ENCODE results near the gene PHEX. TPM values are rescaled to one million over a fixed set of nuclear protein-coding genes. Genes with fewer than 3 reads are reported as not detected.

Gene PHEX
- total RNA-seq, 1 experiment from 2014 or later, result 0.27 TPM

DNA sequence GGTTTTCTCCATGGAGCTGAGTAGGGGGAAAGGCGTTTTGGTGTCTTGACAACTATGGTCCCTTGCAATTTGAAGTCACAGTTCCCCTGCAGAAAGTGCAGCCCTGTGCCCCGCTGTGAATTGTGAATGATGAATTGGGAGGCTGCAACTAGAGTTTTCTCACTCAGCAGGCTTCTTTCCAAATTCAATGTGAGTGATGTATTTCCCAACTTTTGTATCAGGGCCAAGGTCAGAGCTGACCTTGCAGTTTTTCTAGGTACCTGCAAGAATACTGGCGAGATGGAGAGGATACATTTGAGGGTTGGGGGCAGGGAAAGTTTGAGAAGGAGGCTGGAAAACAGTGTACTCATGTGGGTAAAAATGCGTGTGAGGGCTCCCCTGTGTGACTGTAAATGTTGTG lies 11.7 kb downstream of the PHEX start:
- RAD21 ChIA-PET (ENCODE audit: low non-redundant PET in 1 of 2, low total read pairs in 2 of 2, uncharacterized antibody in 2 of 2, unreplicated experiment in 2 of 2), result no interaction called here
- intact Hi-C loops (cut with micrococcal nuclease), result no loop called here
- Histone ChIP-seq H3K4me1 (ENCODE audit: control insufficient read depth in 1 of 2, insufficient read depth in 2 of 2, low read length in 2 of 2) (no peaks in the 10 kb centered on the region), H3K4me3 (replicated peaks in 1 of 2; ENCODE audit: low read depth in 1 of 2, low read length in 2 of 2) (no peak overlapping the region), H3K36me3 (ENCODE audit: control insufficient read depth in 1 of 2, insufficient read depth in 2 of 2, low read length in 2 of 2) (no peaks in the 10 kb centered on the region), H3K79me2 (ENCODE audit: insufficient read depth, low read length) (no peaks in the 10 kb centered on the region), H4K20me1 (ENCODE audit: insufficient read depth) (no peaks in the 10 kb centered on the region), H3K27me3 (ENCODE audit: insufficient read depth, low read length) (no peaks in the 10 kb centered on the region), H3K4me2 (ENCODE audit: low read length) (no peak overlapping the region), H3K27ac (ENCODE audit: low read depth, low read length) (no peak overlapping the region), H2AFZ (ENCODE audit: low read depth, low read length, poor library complexity, severe bottlenecking) (no peak overlapping the region), H3K9me3 (ENCODE audit: control insufficient read depth in 1 of 2, insufficient read depth in 1 of 2, low read depth in 1 of 2, low read length in 2 of 2) (no peaks in the 10 kb centered on the region), H3K9ac (ENCODE audit: low read length) (no peak overlapping the region), H3K9me2 (ENCODE audit: insufficient read depth) (no peaks in the 10 kb centered on the region)
- CTCF ChIA-PET, result no interaction called here
- POLR2A ChIA-PET, result no interaction called here
- no TSS peak for BruUV-seq (replicated peaks)
- ATAC-seq (no peak), DNase-seq (ENCODE audit: low read depth, low spot score) (no peak)
- TF ChIP-seq CTCF (IDR thresholded peaks at IDR 0.05 in 2 of 3, conservative IDR thresholded peaks at IDR 0.05 in 1 of 3; ENCODE audit: borderline replicate concordance in 1 of 3, insufficient read depth in 1 of 3, low read depth in 2 of 3, low read length in 2 of 3), result no peak
- TF ChIP-seq, protein P1, sequence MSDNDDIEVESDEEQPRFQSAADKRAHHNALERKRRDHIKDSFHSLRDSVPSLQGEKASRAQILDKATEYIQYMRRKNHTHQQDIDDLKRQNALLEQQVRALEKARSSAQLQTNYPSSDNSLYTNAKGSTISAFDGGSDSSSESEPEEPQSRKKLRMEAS (IDR thresholded peaks at IDR 0.05), result no peak
- no peak for TF ChIP-seq SP1 (IDR thresholded peaks at IDR 0.05; ENCODE audit: low read depth)
- no peak for TF ChIP-seq SRF (IDR thresholded peaks at IDR 0.05; ENCODE audit: low read depth)
- no peak for TF ChIP-seq CBX3 (IDR thresholded peaks at IDR 0.05; ENCODE audit: low read depth)
- no peak for TF ChIP-seq CEBPB (IDR thresholded peaks at IDR 0.05; ENCODE audit: low read depth)
- no peak for TF ChIP-seq POLR2AphosphoS5 (IDR thresholded peaks at IDR 0.05; ENCODE audit: low read depth, low read length)
- TF ChIP-seq EZH2phosphoT487 (IDR thresholded peaks at IDR 0.05; ENCODE audit: borderline replicate concordance), result no peak
- no peak for TF ChIP-seq RAD21 (IDR thresholded peaks at IDR 0.05; ENCODE audit: low read depth)
- TF ChIP-seq TCF7L2 (IDR thresholded peaks at IDR 0.05; ENCODE audit: borderline replicate concordance, extremely low read depth, insufficient read depth, insufficient read length), result no peak
- no peak for TF ChIP-seq JUND (IDR thresholded peaks at IDR 0.05)
- TF ChIP-seq ZFX (IDR thresholded peaks at IDR 0.05), result no peak
- TF ChIP-seq ZNF274 (IDR thresholded peaks at IDR 0.05; ENCODE audit: low read depth, low read length), result no peak
- TF ChIP-seq ELF1 (IDR thresholded peaks at IDR 0.05; ENCODE audit: borderline replicate concordance, low read depth), result no peak
- no peak for TF ChIP-seq YY1 (IDR thresholded peaks at IDR 0.05; ENCODE audit: extremely low read depth, insufficient replicate concordance, low read depth, low read length)
- TF ChIP-seq EZH2 (IDR thresholded peaks at IDR 0.05), result no peak
- TF ChIP-seq, protein P2, sequence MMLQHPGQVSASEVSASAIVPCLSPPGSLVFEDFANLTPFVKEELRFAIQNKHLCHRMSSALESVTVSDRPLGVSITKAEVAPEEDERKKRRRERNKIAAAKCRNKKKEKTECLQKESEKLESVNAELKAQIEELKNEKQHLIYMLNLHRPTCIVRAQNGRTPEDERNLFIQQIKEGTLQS (IDR thresholded peaks at IDR 0.05), result no peak

Measured in HCT116 (cell line).